Left ventricle myocardium inferior (tissue), 1 donor: Measurements from ENCODE around the gene ING5. TPM values are rescaled to one million over a fixed set of nuclear protein-coding genes. Genes with fewer than 3 reads are reported as not detected.

Experiments used
- DNase-seq: peaks from one replicate; pipeline ENCODE4 v3.0.0-alpha.2; 2020
- H3K27ac ChIP-seq: fragments of 200-600 bp; replicated peaks from 2 replicates; pipeline ENCODE4 v1.8.0; 2021
- H3K27me3 ChIP-seq: fragments of 200-600 bp; 2 replicates; pipeline ENCODE4 v1.8.0; 2021; ENCODE audit warnings: low read depth
- H3K36me3 ChIP-seq: fragments of 200-600 bp; 2 replicates; pipeline ENCODE4 v1.8.0; 2021
- H3K4me1 ChIP-seq: fragments of 200-600 bp; 2 replicates; pipeline ENCODE4 v1.8.0; 2021
- H3K4me3 ChIP-seq: fragments of 200-600 bp; 2 replicates; pipeline ENCODE4 v1.8.0; 2021; ENCODE audit warnings: mild to moderate bottlenecking, moderate library complexity
- H3K9me3 ChIP-seq: fragments of 200-600 bp; replicated peaks from 2 replicates; pipeline ENCODE4 v1.8.0; 2021
- CTCF ChIP-seq: fragments of 200-600 bp; IDR thresholded peaks from 2 replicates; pipeline ENCODE4 v1.8.0; 2021; ENCODE audit warnings: antibody characterized with exemption, mild to moderate bottlenecking, borderline replicate concordance
- intact Hi-C: fragments of 100-400 bp; cut with micrococcal nuclease; formaldehyde crosslinking; loops from one replicate; pipeline ENCODE4 v1.11.0; 2022
- total RNA-seq: library from RNA; stranded (reverse); fragmentation: NEBNext Ultra II Directional; extraction: Animal tissue kit (Norgen Biotek cat#: 25700); gene quantifications from one replicate; pipeline ENCODE4 v1.2.1, GENCODE V29; 2021
- donor health status: DM: no; HTN: yes; CAD: no; lungs with severe emphysema.

The ING5 gene
- total RNA-seq, 1 donor from 2014 or later = 20.0 TPM

- Histone ChIP-seq H3K27ac (no peak overlapping the region), H3K4me1 (peaks cover 7% of the 10 kb centered on the region), H3K9me3 (no peaks in the 10 kb centered on the region), H3K4me3 (no peak overlapping the region), H3K27me3 (no peaks in the 10 kb centered on the region), H3K36me3 (peaks cover 42% of the 10 kb centered on the region)
- no peak for DNase-seq
- intact Hi-C loops = no loop called here
- TF ChIP-seq CTCF = no peak
Measured at GRCh38 chr2:241724975-241725870, 23.4 kb downstream of the ING5 start.

DNA sequence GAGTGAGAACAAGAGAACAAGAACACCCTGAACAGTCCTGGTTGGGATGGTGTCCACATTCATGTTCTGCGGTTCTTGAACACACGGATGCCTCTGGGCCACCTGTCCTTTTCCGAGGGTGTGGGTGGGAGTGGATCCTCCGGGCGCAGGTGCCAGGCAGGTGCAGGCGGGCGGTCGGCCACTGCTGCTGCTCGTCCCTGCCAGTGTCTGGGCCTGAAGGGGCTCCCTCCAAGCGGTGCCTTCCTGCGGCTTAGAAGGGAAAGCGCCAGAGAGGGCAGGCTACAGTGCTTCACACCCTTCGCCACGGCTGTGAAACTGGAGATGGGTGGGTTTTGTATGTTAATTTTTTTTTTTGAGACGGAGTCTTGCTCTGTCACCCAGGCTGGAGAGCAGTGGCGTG is 24.6 kb downstream of the ING5 start:
- Histone ChIP-seq H3K9me3 (no peaks in the 10 kb centered on the region), H3K4me3 (no peak overlapping the region), H3K27me3 (no peaks in the 10 kb centered on the region), H3K27ac (no peak overlapping the region), H3K4me1 (peaks cover 7% of the 10 kb centered on the region), H3K36me3 (peaks cover 30% of the 10 kb centered on the region)
- TF ChIP-seq CTCF = no peak
- intact Hi-C loops = no loop called here
- DNase-seq = no peak

DNA sequence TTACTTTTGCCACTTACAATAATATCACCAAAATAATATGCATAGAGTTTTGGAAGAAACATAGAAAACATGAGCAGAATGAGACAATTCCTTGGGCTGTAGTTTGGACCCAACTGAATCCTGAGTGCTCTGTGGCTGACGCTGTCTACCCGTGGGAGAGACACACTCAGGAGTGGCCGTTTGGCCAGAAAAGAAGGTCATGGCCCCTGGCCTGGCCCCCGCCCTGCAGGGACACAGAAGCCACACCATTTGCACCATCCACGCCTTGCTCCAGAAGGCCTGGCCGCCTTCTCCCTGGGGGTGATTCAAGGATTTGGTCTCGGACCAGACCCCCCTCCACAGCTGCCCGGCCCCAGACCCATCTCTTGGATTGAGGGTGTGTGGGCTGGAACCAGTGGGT is 26.2 kb downstream of the ING5 start:
- Histone ChIP-seq H3K36me3 (peaks cover 25% of the 10 kb centered on the region), H3K4me3 (peak overlapping the region; percentile 9), H3K9me3 (no peaks in the 10 kb centered on the region), H3K4me1 (peaks cover 9% of the 10 kb centered on the region), H3K27me3 (no peaks in the 10 kb centered on the region), H3K27ac (peak overlapping the region; percentile 82)
- DNase-seq = no peak
- no peak for TF ChIP-seq CTCF
- intact Hi-C loops = no loop called here

GRCh38 chr2:241728627-241729026 is 26.8 kb downstream of the ING5 start:
- peak; percentile 80 for DNase-seq
- peaks cover 12% of the 10 kb centered on the region for H3K4me1 ChIP-seq
- H3K27me3 ChIP-seq = no peaks in the 10 kb centered on the region
- intact Hi-C loops = no loop called here
- peak overlapping the region; percentile 9 for H3K4me3 ChIP-seq
- peak overlapping the region; percentile 82 for H3K27ac ChIP-seq
- H3K9me3 ChIP-seq = no peaks in the 10 kb centered on the region
- peaks cover 21% of the 10 kb centered on the region for H3K36me3 ChIP-seq
- no peak for TF ChIP-seq CTCF

DNA sequence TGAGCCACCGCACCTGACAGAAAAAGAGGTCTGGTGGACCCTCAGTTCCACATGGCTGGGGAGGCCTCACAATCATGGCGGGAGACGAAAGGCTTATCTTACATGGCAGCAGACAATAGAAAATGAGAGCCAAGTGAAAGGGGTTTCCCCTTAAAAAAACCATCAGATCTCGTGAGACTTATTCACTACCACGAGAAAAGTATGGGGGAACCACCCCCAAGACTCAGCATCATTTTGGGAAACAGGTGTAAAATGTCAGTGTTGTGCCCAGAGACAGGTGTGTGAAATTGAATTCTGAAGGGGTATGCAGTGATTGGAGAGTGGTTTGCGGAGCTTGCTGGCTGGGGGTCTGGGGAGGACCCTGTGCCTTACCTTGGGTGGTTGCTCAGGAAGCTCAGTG is 28.0 kb downstream of the ING5 start:
- peaks cover 22% of the 10 kb centered on the region for H3K4me1 ChIP-seq
- H3K27me3 ChIP-seq = no peaks in the 10 kb centered on the region
- TF ChIP-seq CTCF = no peak
- intact Hi-C loops = no loop called here
- H3K27ac ChIP-seq = no peak overlapping the region
- no peak for DNase-seq
- H3K4me3 ChIP-seq = no peak overlapping the region
- H3K9me3 ChIP-seq = no peaks in the 10 kb centered on the region
- peaks cover 12% of the 10 kb centered on the region for H3K36me3 ChIP-seq
